DOHH2 (cell line): ENCODE results near the gene BRCA1.

ENCODE experiments used
- H3F3A ChIP-seq: fragments of 200-600 bp; sonication (generic), shearing (Covaris generic); 2 replicates; pipeline ENCODE4 v1.6.0; 2016; ENCODE audit warnings: antibody characterized with exemption, mild to moderate bottlenecking; ENCODE audit not compliant: control insufficient read depth, insufficient read depth
- H3K27ac ChIP-seq: fragments of 200-600 bp; sonication (generic); 2 replicates; pipeline ENCODE4 v1.5.1; 2014; ENCODE audit warnings: low read depth, mild to moderate bottlenecking, low read length, moderate library complexity
- H3K27me3 ChIP-seq: fragments of 200-600 bp; sonication (generic); 2 replicates; pipeline ENCODE4 v1.6.1; 2014; ENCODE audit warnings: mild to moderate bottlenecking, low read length, mixed read lengths; ENCODE audit not compliant: control insufficient read depth
- H3K36me3 ChIP-seq: fragments of 200-600 bp; sonication (generic); 2 replicates; pipeline ENCODE4 v1.6.1; 2014; ENCODE audit warnings: mild to moderate bottlenecking, low read length, moderate library complexity, mixed read lengths; ENCODE audit not compliant: control insufficient read depth
- H3K4me1 ChIP-seq: fragments of 200-600 bp; sonication (generic); 2 replicates; pipeline ENCODE4 v1.6.1; 2014; ENCODE audit warnings: mild to moderate bottlenecking, low read length, mixed read lengths; ENCODE audit not compliant: control insufficient read depth
- H3K4me2 ChIP-seq: fragments of 200-600 bp; sonication (generic); 2 replicates; pipeline ENCODE4 v1.6.0; 2014; ENCODE audit warnings: mild to moderate bottlenecking, low read length, moderate library complexity
- H3K4me3 ChIP-seq: fragments of 200-600 bp; sonication (generic); 2 replicates; pipeline ENCODE4 v1.5.1; 2014; ENCODE audit warnings: mild to moderate bottlenecking, low read length, mixed read lengths
- H3K79me2 ChIP-seq: fragments of 200-600 bp; sonication (generic); 2 replicates; pipeline ENCODE4 v1.6.1; 2014; ENCODE audit warnings: mild to moderate bottlenecking, low read length, mixed read lengths; ENCODE audit not compliant: control insufficient read depth
- H3K9me2 ChIP-seq: fragments of 200-600 bp; sonication (generic); replicated peaks from 2 replicates; pipeline ENCODE4 v1.6.1; 2014; ENCODE audit warnings: mild to moderate bottlenecking, low read length, mixed read lengths; ENCODE audit not compliant: control insufficient read depth
- H3K9me3 ChIP-seq: fragments of 200-600 bp; sonication (generic); 2 replicates; pipeline ENCODE4 v1.6.1; 2014; ENCODE audit warnings: antibody characterized with exemption, low read length, mixed read lengths; ENCODE audit not compliant: control insufficient read depth, insufficient read depth
- H4K20me1 ChIP-seq: fragments of 200-600 bp; sonication (generic); 2 replicates; pipeline ENCODE4 v1.6.0; 2014; ENCODE audit warnings: low read depth, mild to moderate bottlenecking, antibody characterized with exemption, low read length, moderate library complexity; ENCODE audit not compliant: control insufficient read depth, insufficient read depth
- EZH2phosphoT487 ChIP-seq: fragments of 200-600 bp; sonication (generic); IDR thresholded peaks from 2 replicates; pipeline ENCODE4 v1.6.1; 2017; ENCODE audit warnings: borderline replicate concordance, mild to moderate bottlenecking, antibody characterized with exemption, low read length, moderate library complexity, mixed read lengths
- TF ChIP-seq, protein P1 (sequence below): fragments of 200-600 bp; sonication (generic); IDR thresholded peaks from one replicate; pipeline ENCODE4 v1.5.1; 2014; ENCODE audit warnings: antibody characterized with exemption, mild to moderate bottlenecking, low read depth, low read length; ENCODE audit not compliant: poor library complexity, severe bottlenecking

Gene BRCA1

DNA sequence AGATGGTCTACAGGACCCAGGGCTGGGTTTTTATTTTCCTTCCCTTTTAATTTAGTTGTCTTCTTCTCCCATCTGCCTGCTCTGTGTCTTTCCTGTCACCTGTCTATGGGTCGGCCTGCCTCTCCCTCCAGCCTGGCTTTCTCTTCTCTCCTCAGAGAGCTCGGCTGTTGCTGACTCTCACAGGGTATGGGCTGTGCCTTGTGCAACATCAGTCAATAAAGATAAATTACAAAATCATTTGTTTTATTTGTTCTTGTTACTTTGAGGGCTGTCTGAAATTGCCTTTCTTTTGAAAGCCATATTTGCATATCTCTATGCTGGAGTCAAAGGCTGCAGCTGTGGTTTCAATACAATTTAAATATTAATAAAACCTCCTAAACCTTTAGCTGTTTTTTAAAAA is 84.5 kb downstream of the BRCA1 start:
- Histone ChIP-seq H3K79me2 (no peaks in the 10 kb centered on the region), H3K9me2 (no peaks in the 10 kb centered on the region), H3K4me2 (no peak overlapping the region), H3K4me1 (no peaks in the 10 kb centered on the region), H3K27me3 (no peaks in the 10 kb centered on the region), H3K27ac (no peak overlapping the region), H3K36me3 (peaks cover 29% of the 10 kb centered on the region), H3K4me3 (no peak overlapping the region), H4K20me1 (no peaks in the 10 kb centered on the region), H3F3A (peaks cover 3% of the 10 kb centered on the region; the same call in 1 of the 2 replicates), H3K9me3 (no peaks in the 10 kb centered on the region)
- no peak for TF ChIP-seq EZH2phosphoT487
- TF ChIP-seq, protein P1, sequence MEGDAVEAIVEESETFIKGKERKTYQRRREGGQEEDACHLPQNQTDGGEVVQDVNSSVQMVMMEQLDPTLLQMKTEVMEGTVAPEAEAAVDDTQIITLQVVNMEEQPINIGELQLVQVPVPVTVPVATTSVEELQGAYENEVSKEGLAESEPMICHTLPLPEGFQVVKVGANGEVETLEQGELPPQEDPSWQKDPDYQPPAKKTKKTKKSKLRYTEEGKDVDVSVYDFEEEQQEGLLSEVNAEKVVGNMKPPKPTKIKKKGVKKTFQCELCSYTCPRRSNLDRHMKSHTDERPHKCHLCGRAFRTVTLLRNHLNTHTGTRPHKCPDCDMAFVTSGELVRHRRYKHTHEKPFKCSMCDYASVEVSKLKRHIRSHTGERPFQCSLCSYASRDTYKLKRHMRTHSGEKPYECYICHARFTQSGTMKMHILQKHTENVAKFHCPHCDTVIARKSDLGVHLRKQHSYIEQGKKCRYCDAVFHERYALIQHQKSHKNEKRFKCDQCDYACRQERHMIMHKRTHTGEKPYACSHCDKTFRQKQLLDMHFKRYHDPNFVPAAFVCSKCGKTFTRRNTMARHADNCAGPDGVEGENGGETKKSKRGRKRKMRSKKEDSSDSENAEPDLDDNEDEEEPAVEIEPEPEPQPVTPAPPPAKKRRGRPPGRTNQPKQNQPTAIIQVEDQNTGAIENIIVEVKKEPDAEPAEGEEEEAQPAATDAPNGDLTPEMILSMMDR, result no peak

- H3K4me1 ChIP-seq, result no peaks in the 10 kb centered on the region
- H3K27ac ChIP-seq, result no peak overlapping the region
- H3F3A ChIP-seq, result peaks cover 3% of the 10 kb centered on the region; the same call in 1 of the 2 replicates
- no peaks in the 10 kb centered on the region for H3K27me3 ChIP-seq
- no peaks in the 10 kb centered on the region for H3K9me2 ChIP-seq
- H3K36me3 ChIP-seq, result peaks cover 21% of the 10 kb centered on the region
- no peaks in the 10 kb centered on the region for H4K20me1 ChIP-seq
- TF ChIP-seq EZH2phosphoT487, result no peak
- TF ChIP-seq, protein P1, result no peak
- H3K9me3 ChIP-seq, result no peaks in the 10 kb centered on the region
- no peak overlapping the region for H3K4me3 ChIP-seq
- no peaks in the 10 kb centered on the region for H3K79me2 ChIP-seq
- H3K4me2 ChIP-seq, result no peak overlapping the region
Measured at GRCh38 chr17:43039646-43040045, 85.5 kb downstream of the BRCA1 start.

GRCh38 chr17:43034894-43035293 is 90.3 kb downstream of the BRCA1 start:
- Histone ChIP-seq H3K9me3 (no peaks in the 10 kb centered on the region), H3K79me2 (no peaks in the 10 kb centered on the region), H3K4me1 (no peaks in the 10 kb centered on the region), H3F3A (no peaks in the 10 kb centered on the region), H4K20me1 (no peaks in the 10 kb centered on the region), H3K4me2 (no peak overlapping the region), H3K4me3 (no peak overlapping the region), H3K36me3 (no peaks in the 10 kb centered on the region), H3K9me2 (no peaks in the 10 kb centered on the region), H3K27ac (no peak overlapping the region), H3K27me3 (peaks cover 4% of the 10 kb centered on the region)
- TF ChIP-seq, protein P1, result no peak
- TF ChIP-seq EZH2phosphoT487, result no peak
